Mucosa of descending colon (tissue), 3 donors: ENCODE measurements around the gene SDCBP2. TPM values are rescaled to one million over a fixed set of nuclear protein-coding genes. Genes with fewer than 3 reads are reported as not detected.

Experiments
- ATAC-seq: fragments of 200-7000 bp; cut with Tn5 transposase; one replicate; pipeline ENCODE4 v1.9.1; 2020; ENCODE audit warnings: mild to moderate bottlenecking, moderate library complexity
- DNase-seq, 3 donors: peaks; one replicate each; pipeline ENCODE4 v3.0.0-alpha.2; 2020
- H3K36me3 ChIP-seq: fragments of 200-600 bp; one replicate; pipeline ENCODE4 v1.8.0; 2021; ENCODE audit warnings: low read depth, mild to moderate bottlenecking
- H3K4me1 ChIP-seq: fragments of 200-600 bp; one replicate; pipeline ENCODE4 v1.8.0; 2021; ENCODE audit warnings: low read depth, mild to moderate bottlenecking
- H3K4me3 ChIP-seq: fragments of 200-600 bp; one replicate; pipeline ENCODE4 v1.8.0; 2021; ENCODE audit warnings: mild to moderate bottlenecking
- H3K9me3 ChIP-seq: fragments of 200-600 bp; one replicate; pipeline ENCODE4 v1.8.0; 2021; ENCODE audit warnings: mild to moderate bottlenecking
- intact Hi-C, 2 donors: fragments of 100-400 bp; cut with DNase I in 1 of 2; cut with micrococcal nuclease in 1 of 2; formaldehyde crosslinking; loops; one replicate each; pipeline versions ENCODE4 v1.11.0 to v1.11.1; 2022; cut with DNase I, micrococcal nuclease
- total RNA-seq, 3 donors: library from RNA; stranded (reverse); fragmentation: NEBNext Ultra II Directional in 2 of 3; extraction: Animal tissue kit (Norgen Biotek cat#: 25700) in 2 of 3; gene quantifications; one replicate each; pipeline versions ENCODE4 v1.2.1 to v1.2.4, GENCODE V29; 2021 to 2023
- TF ChIP-seq, protein P1 (sequence below): fragments of 200-600 bp; IDR thresholded peaks from one replicate; pipeline ENCODE4 v1.8.0; 2022; ENCODE audit warnings: antibody characterized with exemption, mild to moderate bottlenecking
- donor health status: DM: no; HTN: no; CAD: no; lungs with moderate emphysema.
- donor health status: DM: no; HTN: no; CAD: no.
- donor health status: DM: no; HTN: yes; CAD: no.

Gene SDCBP2
- total RNA-seq, 3 donors from 2014 or later, result 165 to 447 (median 320) TPM

DNA sequence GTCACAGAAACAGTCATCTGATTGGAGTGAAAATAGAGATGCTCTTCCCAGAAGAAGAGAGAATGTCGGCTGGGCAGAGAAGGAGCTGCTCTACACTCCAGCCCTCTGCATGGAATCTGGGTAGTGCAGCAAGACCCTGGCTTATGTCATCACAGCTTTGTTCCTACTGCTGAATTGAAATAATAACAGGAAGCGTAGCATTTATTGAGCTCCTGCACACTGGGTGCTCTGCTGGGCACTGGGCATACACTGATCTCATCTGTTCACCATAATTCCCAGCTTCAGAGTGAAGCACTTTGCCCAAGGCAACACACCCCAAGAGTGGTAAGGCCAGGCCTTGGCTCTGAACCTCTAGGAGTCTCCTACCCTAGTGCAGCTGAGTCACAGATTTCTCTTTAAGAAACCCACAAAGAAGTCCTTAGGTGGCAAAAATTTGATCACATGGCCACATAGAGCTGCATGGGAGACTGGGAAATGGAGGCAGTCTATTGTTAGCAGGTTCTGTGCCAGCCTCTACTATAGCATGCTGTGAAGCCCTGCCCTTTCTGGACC lies 3.9 kb upstream of the SDCBP2 start:
- Histone ChIP-seq H3K36me3 (no peaks in the 10 kb centered on the region), H3K9me3 (no peaks in the 10 kb centered on the region), H3K4me1 (peaks cover 28% of the 10 kb centered on the region), H3K4me3 (no peak overlapping the region)
- TF ChIP-seq, protein P1, sequence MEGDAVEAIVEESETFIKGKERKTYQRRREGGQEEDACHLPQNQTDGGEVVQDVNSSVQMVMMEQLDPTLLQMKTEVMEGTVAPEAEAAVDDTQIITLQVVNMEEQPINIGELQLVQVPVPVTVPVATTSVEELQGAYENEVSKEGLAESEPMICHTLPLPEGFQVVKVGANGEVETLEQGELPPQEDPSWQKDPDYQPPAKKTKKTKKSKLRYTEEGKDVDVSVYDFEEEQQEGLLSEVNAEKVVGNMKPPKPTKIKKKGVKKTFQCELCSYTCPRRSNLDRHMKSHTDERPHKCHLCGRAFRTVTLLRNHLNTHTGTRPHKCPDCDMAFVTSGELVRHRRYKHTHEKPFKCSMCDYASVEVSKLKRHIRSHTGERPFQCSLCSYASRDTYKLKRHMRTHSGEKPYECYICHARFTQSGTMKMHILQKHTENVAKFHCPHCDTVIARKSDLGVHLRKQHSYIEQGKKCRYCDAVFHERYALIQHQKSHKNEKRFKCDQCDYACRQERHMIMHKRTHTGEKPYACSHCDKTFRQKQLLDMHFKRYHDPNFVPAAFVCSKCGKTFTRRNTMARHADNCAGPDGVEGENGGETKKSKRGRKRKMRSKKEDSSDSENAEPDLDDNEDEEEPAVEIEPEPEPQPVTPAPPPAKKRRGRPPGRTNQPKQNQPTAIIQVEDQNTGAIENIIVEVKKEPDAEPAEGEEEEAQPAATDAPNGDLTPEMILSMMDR, result no peak
- DNase-seq (no peak), ATAC-seq (no peak)
- intact Hi-C loops, result no loop called here

DNA sequence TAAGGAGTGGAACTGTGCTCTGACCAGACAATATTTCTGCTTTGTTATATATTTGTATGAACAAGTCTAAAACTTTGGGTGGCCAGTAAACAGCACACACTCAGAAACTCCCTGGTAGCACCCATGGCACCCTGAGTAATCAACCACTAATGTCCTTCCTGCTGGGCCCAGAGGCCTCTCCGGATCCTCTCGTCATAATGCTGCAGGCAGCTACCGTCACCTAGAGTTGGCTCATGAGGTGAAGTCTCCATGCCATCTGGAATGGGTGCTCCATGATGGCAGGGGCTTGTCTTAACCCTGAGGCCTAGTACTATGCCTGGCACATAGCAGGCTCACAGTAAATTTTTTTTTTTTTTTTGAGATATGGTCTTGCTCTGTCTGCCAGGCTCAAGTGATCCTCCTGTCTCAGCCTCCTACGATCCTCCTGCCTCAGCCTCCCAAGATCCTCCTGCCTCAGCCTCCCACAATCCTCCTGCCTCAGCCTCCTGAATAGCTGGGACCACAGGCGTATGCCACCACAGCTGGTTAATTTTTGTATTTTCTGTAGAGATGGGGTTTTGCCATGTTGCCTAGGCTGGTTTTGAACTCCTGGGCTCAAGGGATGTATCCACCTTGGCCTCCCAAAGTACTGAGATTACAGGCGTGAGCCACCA lies 3.0 kb upstream of the SDCBP2 start:
- no peaks in the 10 kb centered on the region for H3K36me3 ChIP-seq
- ATAC-seq, result no peak

DNA sequence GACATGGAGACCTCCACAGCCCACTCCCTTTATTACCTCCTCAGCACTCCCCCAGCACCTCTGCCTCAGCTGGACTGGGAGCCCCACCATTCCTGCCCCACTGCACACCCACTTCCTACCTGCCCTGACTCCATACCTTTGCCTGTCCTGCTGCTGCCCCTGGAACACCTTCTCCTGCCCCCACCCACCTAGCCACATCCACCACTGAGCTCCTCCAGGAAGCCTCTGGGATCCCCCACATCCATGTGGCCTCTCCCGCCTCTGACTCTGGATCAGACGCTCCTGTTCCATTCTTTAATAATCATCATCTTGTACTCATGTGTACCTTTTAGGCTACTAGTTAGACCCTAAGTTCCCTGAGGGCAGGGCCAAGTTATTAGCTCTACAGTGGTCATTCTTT lies 2.2 kb upstream of the SDCBP2 start:
- peaks cover 34% of the 10 kb centered on the region for H3K4me1 ChIP-seq
- no peak overlapping the region for H3K4me3 ChIP-seq
- ATAC-seq (no peak), DNase-seq (no peak)
- no peaks in the 10 kb centered on the region for H3K36me3 ChIP-seq
- intact Hi-C loops, result no loop called here
- H3K9me3 ChIP-seq, result no peaks in the 10 kb centered on the region
- TF ChIP-seq, protein P1, result no peak

More for the DNA sequence above, 3.0 kb upstream of the SDCBP2 start:
- intact Hi-C loops, result no loop called here
- TF ChIP-seq, protein P1, result no peak
- Histone ChIP-seq H3K9me3 (no peaks in the 10 kb centered on the region), H3K4me1 (peaks cover 32% of the 10 kb centered on the region), H3K4me3 (no peak overlapping the region)
- no peak for DNase-seq

DNA sequence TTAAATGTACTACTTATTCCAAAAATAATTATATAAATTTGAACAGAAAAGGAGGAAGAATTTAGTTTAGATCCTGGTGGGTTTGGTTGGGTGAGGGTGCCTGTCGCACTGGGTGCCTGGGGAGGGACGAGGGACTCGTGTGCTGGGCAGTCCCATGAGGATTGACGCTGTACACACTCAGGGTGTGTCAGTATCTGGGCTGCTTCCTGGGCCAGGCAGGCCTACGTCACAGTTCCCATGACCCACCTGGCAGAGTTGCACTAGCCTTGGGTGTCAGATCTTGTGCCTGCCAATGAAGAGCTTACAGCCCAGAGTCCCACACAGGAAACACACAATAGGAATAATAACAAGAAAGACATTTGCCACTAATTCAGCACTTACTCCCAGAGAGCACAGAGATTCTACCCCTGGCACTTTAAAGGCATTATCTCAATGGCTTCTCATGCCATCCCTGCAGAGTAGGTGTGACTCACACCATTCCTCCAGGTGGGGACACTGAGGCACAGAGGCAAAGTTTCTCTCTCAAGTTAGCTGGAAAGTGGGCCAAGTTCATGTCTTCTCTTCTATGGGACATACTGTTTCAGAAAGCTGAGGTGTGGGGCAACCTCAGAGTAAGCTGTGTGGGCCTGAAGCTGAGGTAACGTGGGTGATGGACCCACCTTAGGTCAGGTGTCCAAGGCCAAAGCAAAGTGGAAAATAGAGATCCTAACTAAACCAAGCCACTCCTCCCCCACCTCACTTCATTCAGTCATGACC lies 1.3 kb upstream of the SDCBP2 start:
- DNase-seq (peak; percentile 82 to 88 (median 86)), ATAC-seq (peak; percentile 74)
- Histone ChIP-seq H3K36me3 (no peaks in the 10 kb centered on the region), H3K9me3 (no peaks in the 10 kb centered on the region), H3K4me3 (no peak overlapping the region), H3K4me1 (peaks cover 34% of the 10 kb centered on the region)
- intact Hi-C loops, result no loop called here
- TF ChIP-seq, protein P1, result no peak

DNA sequence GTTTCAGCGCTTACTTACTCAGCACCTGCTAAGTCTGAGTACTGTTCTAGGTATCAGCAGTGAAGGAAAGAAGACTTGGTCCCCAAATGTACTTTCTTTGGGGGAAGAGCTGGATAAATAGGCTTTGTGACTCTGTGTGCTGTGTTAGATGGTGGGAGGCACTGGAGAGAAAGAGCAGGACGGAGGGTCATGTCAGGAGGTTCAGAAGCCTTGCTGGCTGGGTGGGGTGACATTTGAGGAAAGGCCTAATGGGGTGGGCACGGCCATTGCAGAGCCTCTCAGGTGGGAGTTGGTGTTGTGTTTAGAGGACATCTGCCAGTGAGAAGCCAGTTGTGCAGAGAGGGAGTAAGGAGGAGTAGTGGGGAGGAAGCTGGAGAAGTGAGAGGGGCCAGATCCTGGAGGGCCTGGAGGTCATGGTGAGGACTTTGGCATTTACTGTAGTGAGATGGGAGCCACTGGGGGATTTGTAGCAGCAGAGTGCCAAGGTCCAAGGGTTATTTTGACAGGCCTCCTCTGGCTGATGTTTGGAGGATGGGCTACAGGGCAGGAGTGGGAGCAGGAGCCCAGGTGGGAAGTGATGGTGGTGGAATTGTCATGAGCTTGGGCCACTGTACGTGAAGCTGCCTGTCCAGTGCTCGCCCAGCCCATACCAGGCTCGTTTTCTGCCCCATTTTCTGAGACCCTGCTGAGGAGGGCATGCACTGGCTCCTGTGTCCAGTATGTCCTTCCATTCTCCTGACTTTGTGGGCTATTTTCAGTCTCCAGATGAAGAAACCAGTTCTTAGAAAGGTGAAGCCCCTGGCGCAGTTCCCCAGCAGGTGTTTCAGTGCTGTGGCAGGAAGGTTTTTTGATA lies 886 bp downstream of the SDCBP2 start:
- Histone ChIP-seq H3K4me3 (peak overlapping the region; percentile 0), H3K9me3 (no peaks in the 10 kb centered on the region), H3K36me3 (no peaks in the 10 kb centered on the region), H3K4me1 (peaks cover 41% of the 10 kb centered on the region)
- TF ChIP-seq, protein P1, result no peak
- DNase-seq (peak in 2 of 3 donors; percentile 54 to 56), ATAC-seq (peak; percentile 21)
- intact Hi-C loops, result loop anchor here (5.0 kb wide), 2 partner anchors 49 to 64 kb away; partner anchors contain the start of gene FKBP1A (in 1 of the 2)
